ENCODE data around the gene TLX2. TPM values are rescaled to one million over a fixed set of nuclear protein-coding genes. Genes with fewer than 3 reads are reported as not detected.

Gene TLX2
- total RNA-seq, 1 experiment from 2014 or later = 3.1 TPM

DNA sequence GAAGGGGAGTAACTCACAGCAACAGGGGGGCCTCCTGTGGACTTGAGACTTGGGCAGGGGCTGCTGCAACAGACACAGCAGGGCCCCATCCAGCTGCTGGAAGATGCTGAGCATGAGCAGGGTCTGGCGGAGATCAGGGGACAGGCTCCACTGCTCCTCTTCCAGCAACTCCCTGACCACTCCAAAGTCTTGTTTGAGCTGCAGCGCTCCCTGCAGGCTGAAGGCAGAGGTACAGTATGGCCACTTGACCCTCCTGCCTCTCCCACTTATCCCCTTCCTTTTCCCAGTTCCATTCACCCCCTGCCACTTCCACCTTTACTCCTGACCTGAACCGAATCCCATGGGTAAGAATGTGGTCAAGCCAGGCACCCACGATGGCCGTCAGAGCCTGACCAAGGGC lies 39.4 kb upstream of the TLX2 start:
- Histone ChIP-seq H2AFZ (ENCODE audit: low read length) (no peak overlapping the region), H3K9ac (ENCODE audit: low read length) (no peak overlapping the region), H3K9me3 (ENCODE audit: low read length) (no peaks in the 10 kb centered on the region), H4K20me1 (ENCODE audit: low read length) (no peaks in the 10 kb centered on the region), H3K36me3 (ENCODE audit: low read depth, low read length) (peaks cover 13% of the 10 kb centered on the region), H3K4me1 (ENCODE audit: insufficient read depth, low read length) (peaks cover 14% of the 10 kb centered on the region), H3K27me3 (ENCODE audit: low read length) (no peaks in the 10 kb centered on the region), H3K9me2 (replicated peaks; ENCODE audit: low read length) (no peaks in the 10 kb centered on the region), H3K4me3 (ENCODE audit: low read length) (no peak overlapping the region), H3F3A (ENCODE audit: low read length, unreplicated experiment) (peaks cover 10% of the 10 kb centered on the region), H3K27ac (ENCODE audit: low read length) (no peak overlapping the region), H3K79me2 (ENCODE audit: low read length) (peaks cover 17% of the 10 kb centered on the region), H3K4me2 (ENCODE audit: low read length) (no peak overlapping the region)
- ChIA-PET CTCF (no interaction called here), POLR2A (ENCODE audit: unreplicated experiment) (no interaction called here)
- no TSS peak for BruUV-seq (replicated peaks)
- TF ChIP-seq CTCF (conservative IDR thresholded peaks at IDR 0.05; ENCODE audit: low read depth, low read length) (peak; percentile 51), EZH2 (IDR thresholded peaks at IDR 0.05; ENCODE audit: low read length, unreplicated experiment) (no peak), EZH2phosphoT487 (IDR thresholded peaks at IDR 0.05; ENCODE audit: borderline replicate concordance, low read length) (no peak)
- intact Hi-C loops (cut with micrococcal nuclease) = no loop called here
- DNase-seq (no peak), ATAC-seq (no peak)

DNA sequence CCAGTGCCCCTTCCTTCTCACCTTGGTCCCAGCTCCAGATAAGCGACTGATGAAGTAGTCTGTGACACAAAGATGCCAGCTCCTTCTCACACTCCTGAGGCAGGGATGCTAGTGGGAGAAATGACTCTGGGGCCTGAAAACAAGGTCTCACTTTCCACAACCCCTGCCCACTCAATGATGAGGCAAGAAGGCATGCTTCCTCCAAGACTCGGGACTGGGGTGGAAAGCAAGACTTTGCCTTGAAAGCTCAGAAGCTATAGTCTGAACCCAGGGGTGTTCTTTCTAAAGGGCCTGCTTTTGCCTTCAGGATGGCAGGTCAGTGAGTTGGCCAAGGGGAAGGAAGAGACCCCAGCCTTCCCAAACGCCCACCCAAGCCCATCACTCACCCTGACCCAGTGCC lies 32.8 kb upstream of the TLX2 start:
- H3K27ac ChIP-seq (ENCODE audit: low read length) = no peak overlapping the region

More for the DNA sequence above, 32.8 kb upstream of the TLX2 start:
- no peak overlapping the region; the same call in 1 of the 2 replicates for H2AFZ ChIP-seq (ENCODE audit: low read length)
- ChIA-PET POLR2A (ENCODE audit: unreplicated experiment) (interaction anchor here (0.6 kb wide), 1 partner anchor 25 kb away, joined by 6 read pairs; no protein-coding TSS in a partner anchor), CTCF (no interaction called here)
- no peaks in the 10 kb centered on the region for H3F3A ChIP-seq (ENCODE audit: low read length, unreplicated experiment)
- H3K36me3 ChIP-seq (ENCODE audit: low read depth, low read length) = peaks cover 5% of the 10 kb centered on the region; the same call in 1 of the 2 replicates
- no TSS peak for BruUV-seq (replicated peaks)
- no peaks in the 10 kb centered on the region for H3K27me3 ChIP-seq (ENCODE audit: low read length)
- no peaks in the 10 kb centered on the region for H4K20me1 ChIP-seq (ENCODE audit: low read length)
- peaks cover 50% of the 10 kb centered on the region for H3K79me2 ChIP-seq (ENCODE audit: low read length)
- H3K4me1 ChIP-seq (ENCODE audit: insufficient read depth, low read length) = peaks cover 20% of the 10 kb centered on the region
- DNase-seq (no peak), ATAC-seq (no peak)
- peak overlapping the region; percentile 91 for H3K4me2 ChIP-seq (ENCODE audit: low read length)
- no peaks in the 10 kb centered on the region for H3K9me3 ChIP-seq (ENCODE audit: low read length)
- peak overlapping the region; percentile 84 for H3K9ac ChIP-seq (ENCODE audit: low read length)
- no peaks in the 10 kb centered on the region for H3K9me2 ChIP-seq (replicated peaks; ENCODE audit: low read length)
- peak overlapping the region; percentile 84 for H3K4me3 ChIP-seq (ENCODE audit: low read length)
- intact Hi-C loops (cut with micrococcal nuclease) = no loop called here
- TF ChIP-seq EZH2phosphoT487 (IDR thresholded peaks at IDR 0.05; ENCODE audit: borderline replicate concordance, low read length) (no peak), EZH2 (IDR thresholded peaks at IDR 0.05; ENCODE audit: low read length, unreplicated experiment) (no peak), CTCF (conservative IDR thresholded peaks at IDR 0.05; ENCODE audit: low read depth, low read length) (no peak)
